ENCODE results near the gene ENGASE. TPM values are rescaled to one million over a fixed set of nuclear protein-coding genes. Genes with fewer than 3 reads are reported as not detected.

Gene ENGASE
- 72.5 to 77.7 TPM (median 76.2 TPM) in 3 replicates for total RNA-seq

- Mint-ChIP-seq H3K4me3 (peak within 1 kb of the TSS; percentile 85), H3K27ac (peak within 1 kb of the TSS; percentile 74), H3K27me3 (ENCODE audit: low read depth) (peaks cover 3% of the 10 kb centered on the region), H3K4me1 (peaks cover 11% of the 10 kb centered on the region), H3K9me3 (no peaks in the 10 kb centered on the region), H3K36me3 (peaks cover 9% of the 10 kb centered on the region)
- DNase-seq (ENCODE audit: low spot score in 2 of 2, unreplicated experiment in 2 of 2): peak; percentile 89 to 90
- no peak for TF ChIP-seq CTCF (IDR thresholded peaks at IDR 0.05; ENCODE audit: unreplicated experiment)
These were observed at the start of gene ENGASE for GRCh38 chr17:79074649-79075445. Gene ENGASE (plus strand): TSS chr17:79074824. CDS start chr17:79074945, 121 bp downstream.

- Mint-ChIP-seq H3K9me3 (no peaks in the 10 kb centered on the region), H3K27me3 (ENCODE audit: low read depth) (peaks cover 13% of the 10 kb centered on the region), H3K4me1 (peaks cover 42% of the 10 kb centered on the region), H3K36me3 (no peaks in the 10 kb centered on the region), H3K27ac (peak overlapping the region; percentile 25), H3K4me3 (peak overlapping the region; percentile 91)
- no peak for DNase-seq (ENCODE audit: low spot score in 2 of 2, unreplicated experiment in 2 of 2)
- no peak for TF ChIP-seq CTCF (IDR thresholded peaks at IDR 0.05; ENCODE audit: unreplicated experiment)
These were observed 49.5 kb upstream of the ENGASE start for GRCh38 chr17:79024901-79025737.

GRCh38 chr17:79026376-79027273, 48.0 kb upstream of the ENGASE start:
- peaks cover 42% of the 10 kb centered on the region for H3K4me1 Mint-ChIP-seq
- no peak for TF ChIP-seq CTCF (IDR thresholded peaks at IDR 0.05; ENCODE audit: unreplicated experiment)
- no peaks in the 10 kb centered on the region for H3K36me3 Mint-ChIP-seq
- H3K27ac Mint-ChIP-seq: peak overlapping the region; percentile 88
- no peaks in the 10 kb centered on the region for H3K9me3 Mint-ChIP-seq
- H3K4me3 Mint-ChIP-seq: peak overlapping the region; percentile 48
- no peak for DNase-seq (ENCODE audit: low spot score in 2 of 2, unreplicated experiment in 2 of 2)
- peaks cover 10% of the 10 kb centered on the region for H3K27me3 Mint-ChIP-seq (ENCODE audit: low read depth)

- no peak for TF ChIP-seq CTCF (IDR thresholded peaks at IDR 0.05; ENCODE audit: unreplicated experiment)
- Mint-ChIP-seq H3K27me3 (ENCODE audit: low read depth) (peaks cover 14% of the 10 kb centered on the region), H3K27ac (peak overlapping the region; percentile 88), H3K4me3 (no peak overlapping the region), H3K36me3 (no peaks in the 10 kb centered on the region), H3K4me1 (peaks cover 42% of the 10 kb centered on the region), H3K9me3 (no peaks in the 10 kb centered on the region)
- no peak for DNase-seq (ENCODE audit: low spot score in 2 of 2, unreplicated experiment in 2 of 2)
These were observed 47.2 kb upstream of the ENGASE start for GRCh38 chr17:79027274-79027924.
